ENCODE data around the gene PGS1. TPM values are rescaled to one million over a fixed set of nuclear protein-coding genes. Genes with fewer than 3 reads are reported as not detected.
"Not testable (repeated sequence)": the region's sequence is repeated elsewhere in the genome, so short reads cannot be mapped to it uniquely, and the experiment has no call there.

Gene PGS1, protein sequence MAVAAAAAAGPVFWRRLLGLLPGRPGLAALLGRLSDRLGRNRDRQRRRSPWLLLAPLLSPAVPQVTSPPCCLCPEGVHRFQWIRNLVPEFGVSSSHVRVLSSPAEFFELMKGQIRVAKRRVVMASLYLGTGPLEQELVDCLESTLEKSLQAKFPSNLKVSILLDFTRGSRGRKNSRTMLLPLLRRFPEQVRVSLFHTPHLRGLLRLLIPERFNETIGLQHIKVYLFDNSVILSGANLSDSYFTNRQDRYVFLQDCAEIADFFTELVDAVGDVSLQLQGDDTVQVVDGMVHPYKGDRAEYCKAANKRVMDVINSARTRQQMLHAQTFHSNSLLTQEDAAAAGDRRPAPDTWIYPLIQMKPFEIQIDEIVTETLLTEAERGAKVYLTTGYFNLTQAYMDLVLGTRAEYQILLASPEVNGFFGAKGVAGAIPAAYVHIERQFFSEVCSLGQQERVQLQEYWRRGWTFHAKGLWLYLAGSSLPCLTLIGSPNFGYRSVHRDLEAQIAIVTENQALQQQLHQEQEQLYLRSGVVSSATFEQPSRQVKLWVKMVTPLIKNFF
- total RNA-seq (10 to 100 TPM; 63.4 to 83.6 TPM), polyA plus RNA-seq (ENCODE audit: insufficient read length in 6 of 6) (10 to 100 TPM; 42.9 to 62.0 (median 55.9) TPM)
- long read RNA-seq, donor 1, partial matches to known transcripts: 0 of 3 reads
- long read RNA-seq, donor 1, other reads (novel, unspliced or antisense): 0 of 3 reads
- long read RNA-seq, donor 2, transcript PGS1-201 (10 exons, 2,201 nt): major isoform, 5 of 5 reads
- long read RNA-seq, donor 2, partial matches to known transcripts: 0 of 5 reads
- long read RNA-seq, donor 2, other reads (novel, unspliced or antisense): 0 of 5 reads
- long read RNA-seq, donor 3, partial matches to known transcripts: 0 of 2 reads
- long read RNA-seq, donor 3, other reads (novel, unspliced or antisense): 0 of 2 reads
- long read RNA-seq, donor 4, transcript PGS1-201 (10 exons, 2,201 nt): major isoform, 8 of 23 reads
- long read RNA-seq, donor 4, partial matches to known transcripts: 2 of 23 reads
- long read RNA-seq, donor 4, other reads (novel, unspliced or antisense): 13 of 23 reads
- long read RNA-seq, donor 5, partial matches to known transcripts: 0 of 3 reads
- long read RNA-seq, donor 5, other reads (novel, unspliced or antisense): 0 of 3 reads
- long read RNA-seq, donor 6, partial matches to known transcripts: 0 of 5 reads
- long read RNA-seq, donor 6, other reads (novel, unspliced or antisense): 0 of 5 reads
- long read RNA-seq, donor 7, partial matches to known transcripts: 0 of 4 reads
- long read RNA-seq, donor 7, other reads (novel, unspliced or antisense): 0 of 4 reads
- long read RNA-seq, donor 8, partial matches to known transcripts: 5 of 10 reads
- long read RNA-seq, donor 8, other reads (novel, unspliced or antisense): 0 of 10 reads
- long read RNA-seq, donor 9: 0 reads
- long read RNA-seq, donor 10, transcript PGS1-201 (10 exons, 2,201 nt): major isoform, 13 of 53 reads
- long read RNA-seq, donor 10, partial matches to known transcripts: 15 of 53 reads
- long read RNA-seq, donor 10, other reads (novel, unspliced or antisense): 24 of 53 reads
- long read RNA-seq, donor 11: 0 reads
- long read RNA-seq, donor 12, partial matches to known transcripts: 11 of 16 reads
- long read RNA-seq, donor 12, other reads (novel, unspliced or antisense): 0 of 16 reads

DNA sequence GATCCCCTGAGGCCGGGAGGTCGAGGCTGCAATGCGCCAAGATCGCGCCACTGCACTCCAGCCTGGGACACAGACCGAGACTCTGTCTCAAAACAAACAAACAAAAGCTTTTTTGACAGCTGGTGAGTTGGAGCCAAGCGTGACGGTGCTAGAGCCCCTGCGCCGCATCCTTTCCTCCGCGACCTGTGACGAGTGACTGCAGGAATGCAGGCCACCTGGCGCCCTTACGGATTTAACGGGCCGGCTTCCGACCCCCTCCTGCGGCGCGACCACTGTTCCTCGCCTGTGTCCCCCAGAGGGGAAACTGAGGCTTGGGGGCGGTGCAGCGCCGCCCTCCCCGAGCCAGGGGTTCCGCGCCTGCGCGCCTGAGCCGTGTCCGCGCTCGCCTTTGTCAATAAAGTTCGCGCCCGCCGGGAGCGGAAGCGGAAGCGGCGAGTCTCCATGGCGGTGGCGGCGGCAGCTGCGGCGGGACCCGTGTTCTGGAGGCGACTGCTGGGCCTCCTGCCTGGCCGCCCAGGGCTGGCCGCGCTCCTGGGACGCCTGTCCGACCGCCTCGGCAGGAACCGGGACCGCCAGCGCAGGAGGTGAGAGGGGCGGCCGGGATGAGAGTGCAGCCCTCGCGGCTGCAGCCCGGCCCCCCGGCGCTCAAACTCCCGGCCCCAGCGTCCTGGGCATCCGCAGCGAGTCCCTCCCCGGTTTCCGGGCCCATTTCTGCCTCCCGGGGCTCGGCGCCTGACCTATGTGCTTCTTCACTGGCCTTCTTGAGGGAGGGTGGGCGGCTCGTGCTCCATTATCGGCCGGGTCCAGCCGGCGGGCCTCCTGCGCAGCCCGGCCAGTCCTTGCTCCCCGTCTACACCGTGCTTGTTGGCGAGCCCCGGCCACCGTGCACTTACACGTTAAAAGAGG lies at the start of gene PGS1:
Gene PGS1, plus strand, starts transcription at position 425 of the 906 bp plus-strand sequence. Its CDS starts 17 bp downstream, at position 442.
- TF ChIP-seq, protein P1, sequence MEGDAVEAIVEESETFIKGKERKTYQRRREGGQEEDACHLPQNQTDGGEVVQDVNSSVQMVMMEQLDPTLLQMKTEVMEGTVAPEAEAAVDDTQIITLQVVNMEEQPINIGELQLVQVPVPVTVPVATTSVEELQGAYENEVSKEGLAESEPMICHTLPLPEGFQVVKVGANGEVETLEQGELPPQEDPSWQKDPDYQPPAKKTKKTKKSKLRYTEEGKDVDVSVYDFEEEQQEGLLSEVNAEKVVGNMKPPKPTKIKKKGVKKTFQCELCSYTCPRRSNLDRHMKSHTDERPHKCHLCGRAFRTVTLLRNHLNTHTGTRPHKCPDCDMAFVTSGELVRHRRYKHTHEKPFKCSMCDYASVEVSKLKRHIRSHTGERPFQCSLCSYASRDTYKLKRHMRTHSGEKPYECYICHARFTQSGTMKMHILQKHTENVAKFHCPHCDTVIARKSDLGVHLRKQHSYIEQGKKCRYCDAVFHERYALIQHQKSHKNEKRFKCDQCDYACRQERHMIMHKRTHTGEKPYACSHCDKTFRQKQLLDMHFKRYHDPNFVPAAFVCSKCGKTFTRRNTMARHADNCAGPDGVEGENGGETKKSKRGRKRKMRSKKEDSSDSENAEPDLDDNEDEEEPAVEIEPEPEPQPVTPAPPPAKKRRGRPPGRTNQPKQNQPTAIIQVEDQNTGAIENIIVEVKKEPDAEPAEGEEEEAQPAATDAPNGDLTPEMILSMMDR (IDR thresholded peaks at IDR 0.05): no peak

DNA sequence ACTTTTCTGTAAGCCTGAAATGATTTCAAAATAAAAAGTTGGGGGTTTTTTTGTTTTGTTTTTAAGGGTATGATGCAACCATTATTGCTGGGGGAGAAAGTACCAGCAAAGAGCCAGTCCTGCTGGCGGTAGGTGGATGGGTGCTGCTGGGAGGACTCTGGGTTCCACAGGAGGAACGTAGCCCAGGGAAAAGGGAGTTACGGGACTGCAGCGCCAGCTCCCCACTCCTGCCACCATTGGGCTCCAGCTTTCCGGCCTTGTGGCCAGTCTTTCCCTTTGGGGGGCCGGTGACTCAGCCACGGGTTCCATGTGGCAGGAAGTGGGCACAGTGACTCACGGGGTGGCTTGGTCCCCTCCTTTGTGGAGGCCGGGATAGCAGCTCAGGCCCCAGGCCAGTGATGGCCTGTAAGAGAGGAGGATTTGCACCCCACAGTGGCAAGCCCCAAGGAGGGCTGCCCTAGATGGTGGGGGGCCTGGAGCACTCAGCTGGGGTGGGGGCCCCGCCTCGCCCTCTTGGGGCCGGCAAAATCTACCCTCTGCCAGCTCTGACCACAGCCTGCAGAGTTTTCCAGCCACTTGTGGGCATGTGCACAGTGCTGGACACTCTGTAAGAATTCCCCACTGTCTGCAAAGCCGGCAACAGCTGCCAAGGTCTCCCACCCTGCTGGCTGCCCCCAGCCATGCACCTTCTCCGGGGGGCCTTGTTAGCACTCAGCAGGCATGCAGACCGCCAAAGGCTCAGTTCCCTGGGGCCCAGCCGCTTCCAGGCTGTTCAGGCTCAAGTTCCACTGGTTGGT lies 49.0 kb upstream of the PGS1 start:
- no peak overlapping the region for H3K4me3 ChIP-seq
- no peaks in the 10 kb centered on the region for H3K9me3 ChIP-seq
- TF ChIP-seq, protein P1 (IDR thresholded peaks at IDR 0.05): no peak
- intact Hi-C loops (cut with DNase I): no loop called here
- no peaks in the 10 kb centered on the region for H3K36me3 ChIP-seq
- ATAC-seq: peak; percentile 9
- H3K4me1 ChIP-seq: peaks cover 5 to 69% of the 10 kb centered on the region in 2 donors
- peak overlapping the region; percentile 31 to 48 for H3K27ac ChIP-seq
- DNase-seq: peak in 2 of 4 donors; percentile 59 to 85
- H3K27me3 ChIP-seq: no peaks in the 10 kb centered on the region

More for the DNA sequence above, at the start of gene PGS1:
- Histone ChIP-seq H3K27ac (peak within 1 kb of the TSS; percentile 94 to 99), H3K4me1 (peaks cover 45 to 90% of the 10 kb centered on the region in 2 donors), H3K27me3 (no peaks in the 10 kb centered on the region), H3K4me3 (peak within 1 kb of the TSS; percentile 96 to 97), H3K36me3 (peaks cover 0 to 10% of the 10 kb centered on the region in 2 donors), H3K9me3 (no peaks in the 10 kb centered on the region)
- intact Hi-C loops (cut with DNase I): no loop called here
- peak; percentile 74 to 96 (median 82) for DNase-seq
- ATAC-seq: peak; percentile 72

DNA sequence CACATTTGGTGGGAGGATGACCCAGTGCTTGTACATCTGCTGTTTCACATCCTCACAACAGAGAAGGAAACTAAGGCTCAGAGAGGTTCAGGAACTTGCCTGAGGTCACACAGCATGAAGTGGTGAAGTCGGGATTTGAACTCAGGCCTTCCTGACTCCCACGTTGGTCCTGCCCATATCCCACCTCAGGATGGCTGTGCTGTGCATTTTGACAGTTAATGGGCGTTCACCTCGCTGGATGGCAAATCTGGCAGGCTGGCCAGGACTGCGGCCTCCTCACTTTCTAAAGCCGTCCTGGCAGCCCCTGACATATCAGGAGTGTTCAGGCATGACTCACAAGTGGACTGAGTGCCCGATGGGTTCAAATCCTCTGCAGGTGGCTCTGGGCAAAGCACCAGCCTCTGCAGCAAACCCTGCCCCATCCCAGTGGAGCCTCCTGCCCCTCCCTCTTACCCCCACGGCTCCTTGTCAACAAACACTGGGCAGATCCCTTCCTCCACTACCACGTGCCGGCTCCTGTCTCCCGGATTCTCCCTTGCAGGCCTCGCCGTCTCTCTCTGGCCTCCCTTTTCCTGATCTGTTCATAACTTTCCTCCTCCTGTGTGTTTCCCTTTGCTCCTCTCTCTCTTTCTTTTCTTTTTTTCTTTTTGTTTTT lies 47.8 kb upstream of the PGS1 start:
- DNase-seq: peak in 1 of 4 donors; percentile 69
- Histone ChIP-seq H3K4me3 (no peak overlapping the region), H3K36me3 (no peaks in the 10 kb centered on the region), H3K27ac (no peak overlapping the region), H3K27me3 (no peaks in the 10 kb centered on the region), H3K4me1 (peaks cover 10 to 67% of the 10 kb centered on the region in 2 donors), H3K9me3 (no peaks in the 10 kb centered on the region)
- intact Hi-C loops (cut with DNase I): no loop called here
- peak; percentile 76 for ATAC-seq
- TF ChIP-seq, protein P1 (IDR thresholded peaks at IDR 0.05): no peak

DNA sequence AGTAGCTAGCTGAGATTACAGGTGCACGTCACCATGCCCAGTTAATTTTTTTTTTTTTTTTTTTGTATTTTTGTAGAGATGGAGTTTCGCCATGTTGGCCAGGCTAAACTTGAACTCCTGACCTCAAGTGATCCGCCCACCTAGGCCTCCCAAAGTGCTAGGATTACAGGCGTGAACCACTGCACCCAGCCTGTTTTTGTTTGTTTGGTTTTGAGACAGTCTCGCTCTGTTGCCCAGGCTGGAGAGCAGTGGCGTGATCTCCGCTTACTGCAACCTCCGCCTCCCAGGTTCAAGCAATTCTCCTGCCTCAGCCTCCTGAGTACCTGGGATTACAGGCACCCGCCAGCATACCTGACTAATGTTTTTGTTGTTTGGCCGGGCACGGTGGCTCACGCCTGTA lies 47.1 kb upstream of the PGS1 start:
- intact Hi-C loops (cut with DNase I): not testable (repeated sequence)

More for the DNA sequence above, 47.1 kb upstream of the PGS1 start:
- ATAC-seq, H3K36me3 ChIP-seq, H3K9me3 ChIP-seq, H3K4me3 ChIP-seq, H3K27me3 ChIP-seq, DNase-seq, H3K27ac ChIP-seq: not testable (repeated sequence)
- H3K4me1 ChIP-seq: peaks cover 11 to 62% of the 10 kb centered on the region in 2 donors

Data from left lung (tissue), 14 donors.